ENCODE measurements around the gene PPP2R5A.

DNA sequence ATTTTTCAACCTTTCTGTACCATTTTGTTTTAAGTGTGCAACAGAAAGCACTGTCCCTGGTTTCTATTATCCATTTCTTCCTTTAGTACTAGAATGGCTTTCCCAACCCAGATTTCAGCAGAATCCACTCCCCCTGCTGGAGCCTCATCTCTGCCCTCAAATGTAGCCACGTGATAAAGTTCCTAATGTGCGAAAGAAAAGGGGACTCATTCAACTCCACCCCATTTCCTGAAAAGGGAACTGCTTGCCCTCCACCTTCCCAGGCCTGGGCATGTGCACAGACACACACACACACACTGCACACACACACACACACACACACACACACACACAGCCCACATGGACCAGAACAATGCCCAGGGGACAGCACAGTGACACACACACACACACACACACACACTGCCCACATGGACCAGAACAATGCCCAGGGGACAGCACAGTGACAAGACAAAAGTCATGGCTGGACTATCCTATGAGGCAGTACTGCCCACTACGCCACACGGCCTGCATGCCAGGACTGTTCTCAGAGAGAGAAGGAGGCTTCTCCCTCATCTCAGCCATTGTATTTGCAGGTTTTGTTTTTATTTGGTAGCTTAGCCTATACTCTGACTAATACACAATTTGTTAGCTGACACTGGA is 96.3 kb downstream of the PPP2R5A start:
- peak in 1 of 3 experiments; percentile 2; a peak in 1 of 4 replicates for TF ChIP-seq CTCF (IDR thresholded peaks at IDR 0.05; ENCODE audit: control extremely low read depth in 1 of 3, insufficient read depth in 1 of 3, low read depth in 1 of 3, low read length in 3 of 3)
- no peak for TF ChIP-seq TCF12 (IDR thresholded peaks at IDR 0.05; ENCODE audit: low read depth, low read length)
- TF ChIP-seq ZNF274 (IDR thresholded peaks at IDR 0.05; ENCODE audit: borderline replicate concordance, extremely low read depth, low read length) = no peak
- no peak for TF ChIP-seq ATF2 (IDR thresholded peaks at IDR 0.05; ENCODE audit: low read length)
- no peak for TF ChIP-seq RXRA (IDR thresholded peaks at IDR 0.05; ENCODE audit: insufficient read depth, low read depth, low read length)
- no peak for TF ChIP-seq EGR1 (IDR thresholded peaks at IDR 0.05; ENCODE audit: borderline replicate concordance, low read depth, low read length)
- TF ChIP-seq TAF1 (IDR thresholded peaks at IDR 0.05; ENCODE audit: low read depth, low read length) = no peak
- no peak for TF ChIP-seq YY1 (IDR thresholded peaks at IDR 0.05; ENCODE audit: low read depth, low read length)
